SK-N-MC (cell line): ENCODE measurements around the gene AOPEP.
"Not testable (repeated sequence)": the region's sequence is repeated elsewhere in the genome, so short reads cannot be mapped to it uniquely, and the experiment has no call there.

Source experiments
- DNase-seq: peaks from one replicate; pipeline ENCODE4 v3.0.0-alpha.2; 2011; ENCODE audit warnings: low read depth, low spot score
- H3K27ac ChIP-seq: fragments of 200-600 bp; sonication (generic); 2 replicates; pipeline ENCODE4 v1.5.1; 2016; ENCODE audit warnings: mixed run types
- H3K36me3 ChIP-seq: fragments of 200-600 bp; sonication (generic); 2 replicates; pipeline ENCODE4 v1.6.1; 2017; ENCODE audit warnings: antibody characterized with exemption, low read length, mixed read lengths; ENCODE audit not compliant: insufficient read depth
- H3K4me3 ChIP-seq: fragments of 200-600 bp; sonication (generic); 2 replicates; pipeline ENCODE4 v1.5.1; 2016
- H3K9ac ChIP-seq: fragments of 200-600 bp; sonication (generic); 2 replicates; pipeline ENCODE4 v1.8.0; 2017; ENCODE audit warnings: mixed run types, mixed read lengths; ENCODE audit not compliant: insufficient read length
- H3K9me3 ChIP-seq: fragments of 200-600 bp; sonication (generic); 2 replicates; pipeline ENCODE4 v1.6.1; 2017; ENCODE audit warnings: low read depth, mild to moderate bottlenecking, antibody characterized with exemption, low read length, moderate library complexity, mixed read lengths
- EZH2 ChIP-seq: fragments of 200-600 bp; sonication (generic); IDR thresholded peaks from one replicate; pipeline ENCODE4 v1.6.1; 2017; ENCODE audit warnings: antibody characterized with exemption
- FOXP2 ChIP-seq: optimal IDR thresholded peaks from 2 replicates; pipeline ENCODE3; 2011; ENCODE audit warnings: mild to moderate bottlenecking, moderate library complexity; ENCODE audit not compliant: insufficient read depth; ENCODE audit errors: extremely low read length, control extremely low read depth
- POLR2AphosphoS5 ChIP-seq: IDR thresholded peaks from 2 replicates; pipeline ENCODE4 v1.6.1; 2012; ENCODE audit warnings: mild to moderate bottlenecking, low read depth, low read length, borderline replicate concordance

AOPEP gene

DNA sequence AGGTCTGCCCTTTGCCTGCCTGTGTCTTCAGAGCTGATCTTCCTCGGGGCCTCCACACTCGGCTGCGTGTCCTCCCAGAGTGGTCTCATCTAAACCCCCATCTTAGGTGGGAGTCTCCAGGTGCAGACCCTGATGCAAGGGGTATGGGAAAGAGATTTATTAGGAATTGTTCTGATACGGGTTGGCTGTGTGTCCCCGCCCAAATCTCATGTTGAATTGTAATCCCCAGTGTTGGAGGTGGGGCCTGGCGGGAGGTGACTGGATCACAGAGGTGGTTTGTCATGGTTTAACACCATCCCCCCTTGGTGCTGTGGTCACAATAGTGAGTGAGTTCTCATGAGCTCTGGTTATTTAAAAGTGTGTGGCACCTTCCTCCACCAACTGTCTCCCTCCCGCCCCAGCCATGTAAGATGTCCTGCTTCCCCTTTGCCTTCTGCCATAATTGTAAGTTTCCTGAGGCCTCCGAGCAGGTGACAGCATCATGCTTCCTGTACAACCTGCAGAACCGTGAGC lies 208.4 kb downstream of the AOPEP start:
- Histone ChIP-seq H3K27ac (no peak overlapping the region), H3K9ac (no peak overlapping the region), H3K36me3 (no peaks in the 10 kb centered on the region), H3K9me3 (no peaks in the 10 kb centered on the region), H3K4me3 (no peak overlapping the region)
- TF ChIP-seq POLR2AphosphoS5 (no peak), EZH2 (no peak), FOXP2 (no peak)
- no peak for DNase-seq

DNA sequence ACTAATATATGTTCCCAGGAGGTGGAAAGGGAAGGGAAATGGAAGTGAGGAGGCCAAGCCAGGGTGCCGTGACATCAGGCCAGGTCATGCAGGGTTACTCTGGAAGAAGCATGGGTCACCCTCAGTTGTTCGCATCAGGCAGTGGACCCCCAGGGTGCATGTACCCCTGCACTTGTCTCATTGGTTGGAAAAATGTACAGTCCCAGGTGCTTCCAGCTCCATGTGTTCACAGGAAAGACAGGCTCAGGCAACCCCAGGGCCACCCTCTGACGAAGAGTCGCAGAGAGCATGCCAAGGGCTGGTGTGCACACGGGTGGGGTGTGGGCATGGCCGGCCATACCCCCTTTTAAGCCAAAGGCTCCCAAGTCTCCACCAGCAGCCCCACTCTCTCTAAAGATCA lies 208.9 kb downstream of the AOPEP start:
- TF ChIP-seq EZH2 (no peak), POLR2AphosphoS5 (no peak), FOXP2 (no peak)

DNA sequence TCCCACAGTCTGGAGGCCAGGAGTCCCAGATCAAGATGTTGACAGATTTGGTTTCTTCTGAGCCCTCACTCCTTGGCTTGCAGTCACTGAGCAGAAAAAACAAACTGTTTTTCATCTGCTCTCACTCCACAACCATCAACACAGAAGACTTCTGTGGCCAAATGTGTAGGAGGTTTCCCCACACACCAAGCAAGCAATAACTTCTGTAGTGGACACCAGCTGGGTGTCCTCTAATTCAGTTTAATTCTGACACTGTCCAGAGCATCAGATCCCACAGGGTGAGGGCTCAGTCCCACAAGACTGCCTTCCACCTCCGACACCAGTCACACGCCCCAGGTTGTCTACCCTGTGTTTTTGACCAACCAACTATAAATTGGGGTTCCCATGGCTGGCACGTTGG lies 209.9 kb downstream of the AOPEP start:
- no peak for DNase-seq
- Histone ChIP-seq H3K4me3 (no peak overlapping the region), H3K27ac (no peak overlapping the region), H3K9me3 (no peaks in the 10 kb centered on the region), H3K36me3 (no peaks in the 10 kb centered on the region), H3K9ac (no peak overlapping the region)
- TF ChIP-seq POLR2AphosphoS5 (no peak), EZH2 (no peak), FOXP2 (no peak)

More for the DNA sequence above, 208.9 kb downstream of the AOPEP start:
- H3K9me3 ChIP-seq = no peaks in the 10 kb centered on the region
- no peak overlapping the region for H3K4me3 ChIP-seq
- H3K9ac ChIP-seq = no peak overlapping the region
- no peak overlapping the region for H3K27ac ChIP-seq
- H3K36me3 ChIP-seq = no peaks in the 10 kb centered on the region
- no peak for DNase-seq

DNA sequence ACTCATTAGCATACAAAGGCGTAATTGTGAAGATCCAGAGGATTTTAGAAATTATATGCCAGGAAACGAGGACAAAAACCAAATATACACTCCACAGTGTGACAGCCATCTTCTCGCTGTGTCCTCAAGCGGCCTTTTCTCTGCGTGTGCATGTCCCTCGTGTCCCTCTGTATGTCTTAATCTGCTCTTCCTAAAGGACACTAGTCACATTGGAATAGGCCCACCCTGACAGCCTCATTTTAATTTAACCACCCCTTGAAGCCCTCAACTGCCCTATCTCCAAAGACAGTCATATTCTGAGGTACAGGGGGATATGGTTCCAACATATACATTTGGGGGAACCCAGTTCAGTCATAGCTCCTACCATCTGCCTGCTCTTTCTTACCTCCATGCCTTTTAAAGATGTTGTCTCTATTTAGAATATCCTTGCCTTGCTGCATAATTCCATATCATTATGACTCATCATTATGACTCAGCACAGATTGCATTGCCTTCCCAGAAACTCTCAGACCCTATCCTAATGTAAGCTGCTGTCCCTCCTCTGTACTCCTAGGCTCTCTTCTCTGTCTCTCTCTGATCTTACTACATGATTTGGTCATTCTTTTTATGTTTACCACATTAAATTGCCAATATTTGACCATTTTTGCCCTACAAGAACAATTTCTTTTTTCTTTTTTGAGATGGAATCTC lies 210.9 kb downstream of the AOPEP start:
- H3K9me3 ChIP-seq = no peaks in the 10 kb centered on the region
- H3K4me3 ChIP-seq = no peak overlapping the region
- H3K27ac ChIP-seq = peak overlapping the region; percentile 67; the same call in 1 of the 2 replicates
- no peak overlapping the region for H3K9ac ChIP-seq
- DNase-seq = peak; percentile 60
- no peak for TF ChIP-seq EZH2
- no peak for TF ChIP-seq FOXP2
- TF ChIP-seq POLR2AphosphoS5 = no peak
- no peaks in the 10 kb centered on the region for H3K36me3 ChIP-seq

DNA sequence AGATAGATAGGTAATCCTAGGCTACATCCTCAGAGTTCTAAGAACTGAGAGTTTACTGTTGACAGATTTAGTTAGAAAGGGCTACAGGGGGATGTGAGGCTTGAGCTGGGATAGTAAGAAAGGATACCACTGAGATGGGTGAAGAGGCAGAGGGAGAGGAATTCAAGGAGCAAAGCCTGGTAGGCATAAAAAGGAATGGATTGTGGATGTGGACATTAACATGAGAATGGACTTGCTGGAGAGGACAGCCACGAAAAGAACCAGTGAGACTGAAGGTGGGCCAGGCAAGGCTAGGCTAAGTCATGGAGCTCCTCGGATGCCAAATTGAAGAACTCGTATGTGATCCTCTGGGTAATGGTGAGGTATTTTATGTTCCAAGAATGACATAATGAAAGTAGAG lies 211.9 kb downstream of the AOPEP start:
- Histone ChIP-seq H3K9me3 (no peaks in the 10 kb centered on the region), H3K36me3 (no peaks in the 10 kb centered on the region), H3K9ac (no peak overlapping the region), H3K4me3 (no peak overlapping the region), H3K27ac (no peak overlapping the region; the same call in 1 of the 2 replicates)
- DNase-seq = no peak
- TF ChIP-seq FOXP2 (no peak), POLR2AphosphoS5 (no peak), EZH2 (no peak)

DNA sequence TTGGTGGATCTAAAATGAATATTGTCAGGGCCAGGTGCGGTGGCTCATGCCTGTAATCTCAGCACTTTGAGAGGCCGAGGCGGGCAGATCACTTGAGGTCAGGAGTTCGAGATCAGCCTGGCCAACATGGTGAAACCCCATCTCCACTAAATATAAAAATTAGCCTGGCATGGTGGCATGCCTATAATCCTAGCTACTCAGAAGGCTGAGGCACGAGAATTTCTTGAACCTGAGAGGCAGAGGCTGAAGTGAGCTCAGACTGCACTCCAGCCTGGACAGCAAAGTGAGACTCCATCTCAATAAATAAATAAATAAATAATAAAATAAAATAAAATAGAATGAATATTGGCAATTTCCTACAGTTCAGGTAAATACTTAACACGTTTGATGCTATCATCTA lies 213.8 kb downstream of the AOPEP start:
- H3K9me3 ChIP-seq, DNase-seq, H3K27ac ChIP-seq, H3K9ac ChIP-seq, H3K4me3 ChIP-seq, H3K36me3 ChIP-seq: not testable (repeated sequence)

DNA sequence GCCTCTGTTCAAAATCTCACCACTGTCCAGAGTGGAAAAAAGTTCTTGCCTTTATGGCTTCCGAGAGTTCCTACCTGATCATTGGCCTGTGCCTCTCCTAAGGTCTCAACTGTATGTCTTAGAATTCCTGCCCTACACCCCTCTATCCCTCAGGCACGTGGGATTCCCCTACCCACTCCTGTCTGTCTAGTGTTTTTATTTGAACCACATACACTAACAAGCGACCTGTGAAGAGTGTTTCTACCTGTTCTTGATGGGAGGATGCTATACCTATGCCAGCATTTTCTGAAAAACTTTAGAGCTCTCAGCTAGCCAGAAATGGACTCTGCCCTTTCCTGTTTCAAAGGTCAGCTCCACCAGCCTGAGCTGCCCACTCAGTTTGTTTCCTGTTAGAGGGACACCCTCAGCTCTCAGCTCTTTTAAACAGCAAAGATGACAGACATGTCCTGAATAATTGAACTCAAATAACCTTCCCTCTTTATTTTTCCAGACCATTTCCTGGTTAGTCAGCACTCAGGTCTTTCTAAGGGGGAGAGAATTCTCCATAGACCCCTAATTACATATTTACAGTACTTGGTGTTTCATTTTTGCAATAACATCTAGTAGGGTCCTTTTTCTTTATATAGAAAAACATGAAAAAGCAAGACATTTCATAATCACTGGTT lies 214.8 kb downstream of the AOPEP start:
- DNase-seq = no peak
- no peak overlapping the region for H3K27ac ChIP-seq
- no peak for TF ChIP-seq POLR2AphosphoS5
- no peak for TF ChIP-seq EZH2
- no peak for TF ChIP-seq FOXP2

DNA sequence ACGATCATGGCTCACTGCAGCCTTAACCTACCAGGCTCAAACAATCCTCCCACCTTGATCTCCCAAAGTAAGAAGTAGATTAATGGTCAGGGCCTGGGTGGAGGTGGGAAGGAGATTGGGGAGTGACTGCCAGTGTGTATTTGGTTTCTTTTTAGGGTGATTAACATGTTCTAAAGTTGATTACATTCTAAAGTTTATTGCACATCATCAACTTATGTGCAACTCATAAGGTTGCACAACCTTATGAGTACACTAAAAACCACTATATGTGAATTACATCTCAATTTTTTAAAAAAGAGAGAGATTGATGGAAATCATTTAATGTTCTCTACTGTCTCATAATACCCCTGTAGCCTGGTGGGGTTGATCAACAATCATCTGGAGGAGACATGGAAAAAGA lies 218.1 kb downstream of the AOPEP start:
- no peak overlapping the region for H3K4me3 ChIP-seq
- TF ChIP-seq FOXP2 = no peak
- no peak for TF ChIP-seq EZH2
- no peak for TF ChIP-seq POLR2AphosphoS5
- H3K36me3 ChIP-seq = no peaks in the 10 kb centered on the region
- no peaks in the 10 kb centered on the region for H3K9me3 ChIP-seq
- no peak for DNase-seq
- no peak overlapping the region for H3K27ac ChIP-seq
- no peak overlapping the region for H3K9ac ChIP-seq

More for the DNA sequence above, 214.8 kb downstream of the AOPEP start:
- Histone ChIP-seq H3K9ac (no peak overlapping the region), H3K36me3 (no peaks in the 10 kb centered on the region), H3K9me3 (no peaks in the 10 kb centered on the region), H3K4me3 (no peak overlapping the region)

DNA sequence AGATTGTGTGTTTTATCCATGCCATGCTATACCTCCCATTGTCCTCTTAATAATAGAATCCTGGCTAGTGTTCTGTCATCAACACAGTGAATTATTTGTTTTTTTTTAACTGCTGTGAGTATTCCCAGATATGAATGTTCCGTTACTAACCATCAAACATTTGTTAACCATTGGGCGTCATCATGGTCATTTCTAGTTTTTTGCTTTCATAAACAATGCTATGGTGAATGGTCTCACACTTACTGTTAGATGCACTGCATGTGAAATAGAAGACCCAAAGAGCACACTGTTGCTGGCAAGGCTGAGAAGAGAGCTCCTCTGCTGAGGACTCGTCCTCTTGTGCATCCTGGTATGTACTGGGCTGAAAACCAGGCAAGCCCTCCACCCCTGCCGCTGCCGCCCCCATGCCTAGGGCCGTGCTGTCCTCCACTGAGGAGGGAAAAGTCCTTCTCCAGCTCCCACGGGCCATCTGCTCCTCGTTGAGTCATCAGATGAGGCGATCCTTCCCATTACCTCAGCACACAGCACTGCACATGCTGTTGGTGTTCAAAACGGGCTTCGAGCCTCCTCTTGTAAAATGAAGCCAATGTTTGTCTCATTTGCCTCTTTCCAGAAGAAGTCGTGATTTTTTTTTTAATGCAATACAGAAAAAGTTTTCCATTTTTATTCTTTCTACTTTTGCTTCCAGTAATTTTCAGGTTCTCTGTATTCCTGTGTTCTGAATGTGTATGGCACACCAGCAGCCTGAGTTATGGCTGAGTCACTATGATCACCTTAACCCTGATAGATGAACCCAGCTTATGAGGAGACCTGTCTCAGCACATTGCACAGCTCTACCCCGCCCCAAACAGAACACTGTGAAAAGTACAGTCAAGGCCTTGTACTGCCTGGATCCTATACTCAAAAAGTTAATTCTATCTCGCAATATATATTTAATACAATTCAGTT lies 219.0 kb downstream of the AOPEP start:
- DNase-seq = no peak
- H3K9ac ChIP-seq = no peak overlapping the region
- H3K9me3 ChIP-seq = no peaks in the 10 kb centered on the region
- H3K4me3 ChIP-seq = no peak overlapping the region
- TF ChIP-seq POLR2AphosphoS5 (no peak), EZH2 (no peak), FOXP2 (no peak)
- H3K36me3 ChIP-seq = no peaks in the 10 kb centered on the region
- H3K27ac ChIP-seq = no peak overlapping the region
